HepG2 (cell line): ENCODE results near the gene ADGRD1. TPM values are rescaled to one million over a fixed set of nuclear protein-coding genes. Genes with fewer than 3 reads are reported as not detected.
A peak's percentile ranks its signal among the peaks of the same experiment; 100 is the strongest.

ENCODE experiments used
- ATAC-seq: fragments of 200-7000 bp; cut with Tn5 transposase; 3 replicates; pipeline ENCODE4 v1.9.1; 2020; ENCODE audit warnings: mild to moderate bottlenecking, moderate library complexity
- BruUV-seq: library from RNA; stranded (reverse); fragments of 400-500 nt; replicated peaks from 2 replicates; lab custom pipeline; 2021; lab: Mats Ljungman, UMichigan
- CTCF ChIA-PET: fragments of 300-600 bp; formaldehyde crosslinking; extraction: SDS; loops from one replicate; lab custom pipeline; 2021; ENCODE audit warnings: low total read pairs, inconsistent platforms, low intra/inter-chr PET ratio; lab: Yijun Ruan, JAX
- POLR2A ChIA-PET: fragments of 350-600 bp; sonication (Branson Sonifier 250); formaldehyde crosslinking; loops from one replicate; lab custom pipeline; 2020; ENCODE audit warnings: antibody characterized with exemption, inconsistent platforms; lab: Yijun Ruan, JAX
- DNase-seq: peaks from one replicate; pipeline ENCODE4 v3.0.0-alpha.2; 2015; ENCODE audit warnings: low spot score
- FAIRE-seq: peaks from 3 replicates; lab custom pipeline; 2011; peaks lifted over from hg19 to GRCh38; lab: Jason Lieb, UNC
- H2AFZ ChIP-seq: one replicate; pipeline ENCODE4 v1.6.1; 2011; ENCODE audit warnings: low read length, inconsistent platforms
- H3K27ac ChIP-seq: fragments of 300-600 bp; 3 replicates; pipeline ENCODE4 v1.8.0; 2011; ENCODE audit warnings: mixed run types, mild to moderate bottlenecking, mixed read lengths, low read length, inconsistent platforms; ENCODE audit not compliant: insufficient read depth; ENCODE audit errors: extremely low read length
- H3K27me3 ChIP-seq, 2 experiments: fragments of 200-600 bp in 1 of 2; 2 replicates in 1 of 2; 3 replicates in 1 of 2; pipeline versions ENCODE4 v1.6.0 to v1.8.0; 2011; ENCODE audit warnings: low read length in 2 of 2, mild to moderate bottlenecking in 2 of 2, moderate library complexity in 2 of 2, inconsistent platforms in 1 of 2; ENCODE audit not compliant: insufficient read depth in 2 of 2, control insufficient read depth in 1 of 2
- H3K36me3 ChIP-seq, 2 experiments: fragments of 200-600 bp in 1 of 2; replicated peaks in 1 of 2; 2 replicates in 1 of 2; 3 replicates in 1 of 2; pipeline versions ENCODE4 v1.5.1 to v1.8.0; 2011; ENCODE audit warnings: low read length in 2 of 2, inconsistent platforms in 1 of 2; ENCODE audit not compliant: insufficient read depth in 2 of 2, control insufficient read depth in 1 of 2
- H3K4me1 ChIP-seq: 2 replicates; pipeline ENCODE4 v1.5.1; 2012; ENCODE audit warnings: low read length, inconsistent platforms; ENCODE audit not compliant: insufficient read depth
- H3K4me2 ChIP-seq: 2 replicates; pipeline ENCODE4 v1.6.0; 2011; ENCODE audit warnings: low read depth, low read length, inconsistent platforms
- H3K4me3 ChIP-seq, 3 experiments: fragments of 200-600 bp in 1 of 3; sonication (generic), shearing (Covaris generic) in 1 of 3; replicated peaks in 1 of 3; 2 replicates each; pipeline ENCODE4 v1.5.1; 2011 to 2016; ENCODE audit warnings: low read length in 3 of 3, inconsistent platforms in 2 of 3, low read depth in 2 of 3, mild to moderate bottlenecking in 2 of 3, control low read depth in 1 of 3, mixed read lengths in 1 of 3; ENCODE audit not compliant: insufficient read depth in 1 of 3
- H3K79me2 ChIP-seq: one replicate; pipeline ENCODE4 v1.6.1; 2011; ENCODE audit warnings: low read length, inconsistent platforms; ENCODE audit not compliant: insufficient read depth
- H3K9ac ChIP-seq: 2 replicates; pipeline ENCODE4 v1.6.0; 2011; ENCODE audit warnings: mild to moderate bottlenecking, low read depth, low read length, inconsistent platforms; ENCODE audit not compliant: insufficient read depth
- H3K9me3 ChIP-seq: 2 replicates; pipeline ENCODE4 v1.5.1; 2012; ENCODE audit warnings: mild to moderate bottlenecking, low read length
- H4K20me1 ChIP-seq: 2 replicates; pipeline ENCODE4 v1.6.0; 2011; ENCODE audit warnings: inconsistent platforms, mild to moderate bottlenecking, low read length, moderate library complexity; ENCODE audit not compliant: insufficient read depth
- ESRRA ChIP-seq: sonication (generic); formaldehyde crosslinking; IDR thresholded peaks from 2 replicates; pipeline ENCODE4 v1.5.1; 2020; ENCODE audit warnings: mild to moderate bottlenecking, low read depth, missing genetic modification reagents
- HOXD1 ChIP-seq: sonication (generic); formaldehyde crosslinking; IDR thresholded peaks from 2 replicates; pipeline ENCODE4 v1.5.0; 2020; ENCODE audit warnings: missing genetic modification reagents
- IRX3 ChIP-seq: sonication (generic); formaldehyde crosslinking; IDR thresholded peaks from 2 replicates; pipeline ENCODE4 v1.8.1; 2023; ENCODE audit warnings: mild to moderate bottlenecking, low read depth, missing genetic modification reagents, borderline replicate concordance
- KLF11 ChIP-seq: IDR thresholded peaks from 2 replicates; pipeline ENCODE4 v1.6.1; 2016; ENCODE audit warnings: missing compliant biosample characterization
- RAD21 ChIP-seq: fragments of 450-650 bp; formaldehyde crosslinking; IDR thresholded peaks from 2 replicates; pipeline ENCODE4 v1.5.0; 2020; ENCODE audit warnings: mild to moderate bottlenecking
- TP53 ChIP-seq: sonication (generic); formaldehyde crosslinking; conservative IDR thresholded peaks from 2 replicates; pipeline ENCODE4 v1.4.0; 2020; ENCODE audit warnings: missing genetic modification reagents
- ZFP36L2 ChIP-seq: sonication (generic); formaldehyde crosslinking; IDR thresholded peaks from 2 replicates; pipeline ENCODE4 v1.4.0; 2020; ENCODE audit warnings: missing genetic modification reagents
- ZNF530 ChIP-seq: sonication (generic); formaldehyde crosslinking; IDR thresholded peaks from 2 replicates; pipeline ENCODE4 v1.5.0; 2020; ENCODE audit warnings: low read depth, mild to moderate bottlenecking, missing genetic modification reagents
- ZNF660 ChIP-seq: sonication (generic); formaldehyde crosslinking; IDR thresholded peaks from 2 replicates; pipeline ENCODE4 v1.5.1; 2020; ENCODE audit warnings: mild to moderate bottlenecking, low read depth, missing genetic modification reagents, borderline replicate concordance
- ZNF713 ChIP-seq: sonication (generic); formaldehyde crosslinking; IDR thresholded peaks from 2 replicates; pipeline ENCODE4 v1.4.0; 2020; ENCODE audit warnings: mild to moderate bottlenecking, missing genetic modification reagents
- ZSCAN21 ChIP-seq: sonication (generic); formaldehyde crosslinking; IDR thresholded peaks from 2 replicates; pipeline ENCODE4 v1.8.0; 2022; ENCODE audit warnings: mild to moderate bottlenecking, missing genetic modification reagents, moderate library complexity, borderline replicate concordance
- WGBS: methylation state at CpG from one replicate; pipeline ENCODE4 v1.1.6; 2017; ENCODE audit warnings: low lambda C conversion rate; 5-methylcytosine and 5-hydroxymethylcytosine counted together
- in situ Hi-C: cut with HindIII; loops from 2 replicates; pipeline ENCODE4 v1.10.0; 2017; ENCODE audit warnings: low pct_unique_long_range_greater_than_20kb; ENCODE audit not compliant: extremely low pct_ligation_motif_present
- intact Hi-C: fragments of 100-400 bp; cut with micrococcal nuclease; formaldehyde crosslinking; loops from one replicate; pipeline ENCODE4 v1.10.0; 2022; ENCODE audit not compliant: unreplicated experiment
- polyA plus RNA-seq, 8 experiments: library from polyadenylated mRNA; depleted of rRNA in 3 of 8; stranded (reverse) in 7 of 8; unstranded in 1 of 8; fragments of >200 nt; fragmentation: Illumina TruSeq in 4 of 8; extraction: Trizol in 4 of 8; gene quantifications; 2 replicates each; pipeline versions ENCODE4 v1.2.1 to v1.2.3, GENCODE V29; 2011 to 2016; ENCODE audit warnings: low read depth in 4 of 8, missing spikeins in 1 of 8, mixed read lengths in 1 of 8; ENCODE audit not compliant: insufficient read depth in 1 of 8
- total RNA-seq, 5 experiments: library from RNA; depleted of rRNA; stranded (reverse); fragments of >200 nt; fragmentation: Illumina TruSeq; extraction: Trizol; gene quantifications; 2 replicates each; pipeline ENCODE4 v1.2.3, GENCODE V29; 2016; ENCODE audit warnings: low read depth in 1 of 5
- TF ChIP-seq, protein P1 (sequence below): sonication (generic); formaldehyde crosslinking; IDR thresholded peaks from 2 replicates; pipeline ENCODE4 v1.8.0; 2022; ENCODE audit warnings: low read depth, missing genetic modification reagents
- TF ChIP-seq, protein P2 (sequence below), 2 experiments: sonication (generic) in 1 of 2; formaldehyde crosslinking in 1 of 2; IDR thresholded peaks; 2 replicates each; pipeline versions ENCODE4 v1.5.1 to v1.6.1; 2011 to 2020; ENCODE audit warnings: borderline replicate concordance in 1 of 2, low read depth in 1 of 2, low read length in 1 of 2, mild to moderate bottlenecking in 1 of 2, missing genetic modification reagents in 1 of 2, moderate library complexity in 1 of 2

The ADGRD1 gene
- total and polyA plus RNA-seq, 2 of the 13 experiments (the other 11 are each of a cell fraction or from before 2014, with no cell fraction given): 0.46 to 12.4 TPM

DNA sequence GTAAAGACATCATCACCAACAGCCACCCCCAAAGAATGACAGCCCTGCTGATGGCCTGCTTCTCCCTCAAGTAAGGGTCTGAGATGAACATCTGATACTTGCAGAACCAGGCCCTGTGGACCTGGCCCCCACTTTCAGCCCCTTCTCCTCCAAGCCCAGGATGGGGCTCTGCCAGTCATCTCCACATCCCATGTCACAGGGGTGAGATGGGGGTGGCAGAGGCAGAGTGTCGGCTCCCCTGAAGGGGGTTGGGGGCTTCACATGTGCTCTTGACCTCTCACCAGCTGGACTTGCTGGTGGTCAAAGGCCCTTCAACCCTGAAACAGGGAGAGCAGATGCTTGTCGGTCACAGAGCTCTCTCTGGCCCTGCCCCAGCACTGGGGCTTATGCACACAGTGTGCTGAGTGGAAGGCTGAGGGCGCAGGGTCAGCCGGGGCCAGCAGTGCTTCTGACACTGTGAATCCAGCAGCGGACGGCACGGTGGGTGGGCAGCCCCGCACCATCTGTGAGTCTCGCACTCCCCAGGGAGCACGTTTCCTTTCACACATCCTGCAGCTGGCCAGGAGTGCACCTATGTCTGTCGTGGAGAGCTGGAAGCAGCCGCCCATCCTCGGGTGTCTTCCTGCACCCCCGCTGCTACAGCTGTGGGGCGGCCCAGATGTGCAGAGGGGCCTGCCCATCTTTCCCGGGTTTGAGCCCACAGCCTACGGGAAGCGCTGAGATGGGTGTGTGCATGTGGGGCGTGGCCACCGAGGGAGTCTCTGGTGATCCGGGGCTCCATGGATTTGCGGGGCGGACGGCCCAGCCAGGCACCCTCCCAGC is 94.3 kb downstream of the ADGRD1 start:
- FAIRE-seq (no peak), ATAC-seq (peak; percentile 23), DNase-seq (no peak)
- ChIA-PET POLR2A (no interaction called here), CTCF (no interaction called here)
- no peak overlapping the region for H3K27ac ChIP-seq
- no peaks in the 10 kb centered on the region for H3K36me3 ChIP-seq
- no peaks in the 10 kb centered on the region for H3K27me3 ChIP-seq
- no peak overlapping the region for H3K9ac ChIP-seq
- TF ChIP-seq TP53 (no peak), IRX3 (CRISPR knock-in tag) (no peak), ZNF713 (CRISPR knock-in tag) (no peak), ESRRA (CRISPR knock-in tag) (no peak), ZSCAN21 (CRISPR knock-in tag) (no peak), ZFP36L2 (CRISPR knock-in tag) (no peak), RAD21 (no peak), ZNF660 (no peak), HOXD1 (no peak), ZNF530 (CRISPR knock-in tag) (no peak), KLF11 (CRISPR knock-in tag) (no peak)
- TF ChIP-seq, protein P1, sequence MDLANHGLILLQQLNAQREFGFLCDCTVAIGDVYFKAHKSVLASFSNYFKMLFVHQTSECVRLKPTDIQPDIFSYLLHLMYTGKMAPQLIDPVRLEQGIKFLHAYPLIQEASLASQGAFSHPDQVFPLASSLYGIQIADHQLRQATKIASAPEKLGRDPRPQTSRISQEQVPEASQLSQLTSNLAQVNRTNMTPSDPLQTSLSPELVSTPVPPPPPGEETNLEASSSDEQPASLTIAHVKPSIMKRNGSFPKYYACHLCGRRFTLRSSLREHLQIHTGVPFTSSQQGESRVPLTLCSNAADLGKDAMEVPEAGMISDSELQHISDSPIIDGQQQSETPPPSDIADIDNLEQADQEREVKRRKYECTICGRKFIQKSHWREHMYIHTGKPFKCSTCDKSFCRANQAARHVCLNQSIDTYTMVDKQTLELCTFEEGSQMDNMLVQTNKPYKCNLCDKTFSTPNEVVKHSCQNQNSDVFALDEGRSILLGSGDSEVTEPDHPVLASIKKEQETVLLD (CRISPR knock-in tag): no peak
- TF ChIP-seq, protein P2, sequence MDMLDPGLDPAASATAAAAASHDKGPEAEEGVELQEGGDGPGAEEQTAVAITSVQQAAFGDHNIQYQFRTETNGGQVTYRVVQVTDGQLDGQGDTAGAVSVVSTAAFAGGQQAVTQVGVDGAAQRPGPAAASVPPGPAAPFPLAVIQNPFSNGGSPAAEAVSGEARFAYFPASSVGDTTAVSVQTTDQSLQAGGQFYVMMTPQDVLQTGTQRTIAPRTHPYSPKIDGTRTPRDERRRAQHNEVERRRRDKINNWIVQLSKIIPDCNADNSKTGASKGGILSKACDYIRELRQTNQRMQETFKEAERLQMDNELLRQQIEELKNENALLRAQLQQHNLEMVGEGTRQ (IDR thresholded peaks at IDR 0.05; ENCODE audit: low read depth, low read length): no peak
- TF ChIP-seq, protein P2 (CRISPR knock-in tag; IDR thresholded peaks at IDR 0.05; ENCODE audit: borderline replicate concordance): no peak
- H3K9me3 ChIP-seq: no peaks in the 10 kb centered on the region
- H3K4me3 ChIP-seq: no peak overlapping the region
- in situ Hi-C loops (no loop called here), intact Hi-C loops (no loop called here)
- H4K20me1 ChIP-seq: no peaks in the 10 kb centered on the region
- H3K79me2 ChIP-seq: no peaks in the 10 kb centered on the region
- no peak overlapping the region for H2AFZ ChIP-seq
- no peak overlapping the region for H3K4me2 ChIP-seq
- BruUV-seq: no TSS peak
- WGBS: 66% methylated on average over 7 of the region's 24 CpGs
- peaks cover 1% of the 10 kb centered on the region; the same call in 1 of the 2 replicates for H3K4me1 ChIP-seq
